CD14-positive monocyte (primary cell): Measurements from ENCODE around the gene PLA2G2A. TPM values are rescaled to one million over a fixed set of nuclear protein-coding genes. Genes with fewer than 3 reads are reported as not detected.

ENCODE experiments used
- DNase-seq, 3 donors: peaks; one replicate each; pipeline ENCODE4 v3.0.0-alpha.2; 2011 to 2022
- H2AFZ ChIP-seq: 2 replicates; pipeline ENCODE4 v1.6.0; 2012; ENCODE audit warnings: mild to moderate bottlenecking, low read depth, low read length, inconsistent platforms; ENCODE audit not compliant: insufficient read depth, poor library complexity, severe bottlenecking
- H3K27ac ChIP-seq, 2 donors: 1 replicate in 1 of 2; 2 replicates in 1 of 2; pipeline ENCODE4 v1.5.1; 2012 to 2013; ENCODE audit warnings: low read length in 2 of 2, control low read depth in 1 of 2, inconsistent platforms in 1 of 2, low read depth in 1 of 2, mild to moderate bottlenecking in 1 of 2
- H3K27me3 ChIP-seq, 2 donors: one replicate each; pipeline versions ENCODE4 v1.6.0 to v1.6.1; 2011 to 2013; ENCODE audit warnings: low read length in 2 of 2; ENCODE audit not compliant: control insufficient read depth in 2 of 2, insufficient read depth in 2 of 2
- H3K36me3 ChIP-seq, 2 donors: replicated peaks in 1 of 2; 1 replicate in 1 of 2; 2 replicates in 1 of 2; pipeline versions ENCODE4 v1.5.1 to v1.6.1; 2012 to 2013; ENCODE audit warnings: low read length in 2 of 2, control low read depth in 1 of 2, inconsistent platforms in 1 of 2, mild to moderate bottlenecking in 1 of 2; ENCODE audit not compliant: insufficient read depth in 2 of 2, control insufficient read depth in 1 of 2
- H3K4me1 ChIP-seq, 2 donors: 1 replicate in 1 of 2; 2 replicates in 1 of 2; pipeline versions ENCODE4 v1.5.1 to v1.6.1; 2012 to 2013; ENCODE audit warnings: low read length in 2 of 2, control low read depth in 1 of 2, inconsistent platforms in 1 of 2, mild to moderate bottlenecking in 1 of 2, moderate library complexity in 1 of 2; ENCODE audit not compliant: insufficient read depth in 2 of 2, control insufficient read depth in 1 of 2
- H3K4me2 ChIP-seq: replicated peaks from 2 replicates; pipeline ENCODE3; 2012; ENCODE audit warnings: low read length, moderate library complexity, mild to moderate bottlenecking; ENCODE audit not compliant: poor library complexity, severe bottlenecking; ENCODE audit errors: extremely low read depth
- H3K4me3 ChIP-seq, 3 experiments: fragments of 200-600 bp in 1 of 3; sonication (generic) in 1 of 3; replicated peaks in 1 of 3; 1 replicate in 2 of 3; 2 replicates in 1 of 3; pipeline ENCODE4 v1.5.1; 2011 to 2013; ENCODE audit warnings: low read length in 3 of 3, mild to moderate bottlenecking in 3 of 3, control low read depth in 2 of 3, low read depth in 2 of 3, inconsistent platforms in 1 of 3, moderate library complexity in 1 of 3
- H3K79me2 ChIP-seq: 2 replicates; pipeline ENCODE4 v1.6.0; 2012; ENCODE audit warnings: mild to moderate bottlenecking, control low read depth, inconsistent platforms, low read length, moderate library complexity; ENCODE audit not compliant: insufficient read depth
- H3K9ac ChIP-seq: 2 replicates; pipeline ENCODE4 v1.6.0; 2017; ENCODE audit warnings: low read length, mild to moderate bottlenecking; ENCODE audit not compliant: insufficient read depth, poor library complexity, severe bottlenecking
- H3K9me3 ChIP-seq, 2 donors: replicated peaks in 1 of 2; 1 replicate in 1 of 2; 2 replicates in 1 of 2; pipeline versions ENCODE4 v1.5.1 to v1.6.1; 2012 to 2013; ENCODE audit warnings: low read length in 2 of 2, control low read depth in 1 of 2; ENCODE audit not compliant: control insufficient read depth in 1 of 2, insufficient read depth in 1 of 2
- H4K20me1 ChIP-seq: 2 replicates; pipeline ENCODE4 v1.6.0; 2012; ENCODE audit warnings: mild to moderate bottlenecking, low read length, control low read depth, moderate library complexity; ENCODE audit not compliant: insufficient read depth
- H3K27ac Mint-ChIP-seq, 7 donors: one replicate each; pipeline ENCODE4 v1.8.0; 2020; ENCODE audit warnings: mild to moderate bottlenecking in 7 of 7, mixed read lengths in 7 of 7, moderate library complexity in 6 of 7, inconsistent platforms in 2 of 7
- H3K27me3 Mint-ChIP-seq, 3 donors: one replicate each; pipeline ENCODE4 v1.8.0; 2021 to 2022; ENCODE audit warnings: low read depth in 3 of 3, mild to moderate bottlenecking in 3 of 3, mixed read lengths in 3 of 3, moderate library complexity in 3 of 3, inconsistent platforms in 1 of 3
- H3K36me3 Mint-ChIP-seq, 2 donors: one replicate each; pipeline ENCODE4 v1.8.0; 2020; ENCODE audit warnings: mixed read lengths in 2 of 2, inconsistent platforms in 1 of 2, mild to moderate bottlenecking in 1 of 2
- H3K4me1 Mint-ChIP-seq: one replicate; pipeline ENCODE4 v1.8.0; 2020; ENCODE audit warnings: mild to moderate bottlenecking, mixed read lengths
- H3K4me3 Mint-ChIP-seq, 2 donors: one replicate each; pipeline ENCODE4 v1.8.0; 2020; ENCODE audit warnings: mild to moderate bottlenecking in 2 of 2, mixed read lengths in 2 of 2, moderate library complexity in 1 of 2
- H3K9me3 Mint-ChIP-seq, 7 donors: one replicate each; pipeline ENCODE4 v1.8.0; 2020 to 2022; ENCODE audit warnings: mixed read lengths in 7 of 7, mild to moderate bottlenecking in 6 of 7, moderate library complexity in 6 of 7, inconsistent platforms in 2 of 7
- CTCF ChIP-seq: fragments of 200-600 bp; IDR thresholded peaks from one replicate; pipeline ENCODE4 v1.8.0; 2022; ENCODE audit warnings: antibody characterized with exemption, mild to moderate bottlenecking
- WGBS: methylation state at CpG from one replicate; pipeline ENCODE4 v1.1.5; 2013; ENCODE audit warnings: missing lambda C conversion rate; ENCODE audit not compliant: insufficient coverage; 5-methylcytosine and 5-hydroxymethylcytosine counted together
- intact Hi-C, 2 donors: fragments of 100-400 bp; cut with micrococcal nuclease; formaldehyde crosslinking; loops; one replicate each; pipeline versions ENCODE4 v1.15.0 to v1.15.1; 2023
- polyA plus RNA-seq, 3 donors: library from polyadenylated mRNA; depleted of rRNA in 1 of 3; unstranded in 2 of 3; stranded (reverse) in 1 of 3; fragments of 300-500 nt in 2 of 3; fragments of >200 nt in 1 of 3; fragmentation: Illumina TruSeq in 2 of 3; gene quantifications; 1 replicate in 2 of 3; 2 replicates in 1 of 3; pipeline ENCODE4 v1.2.3, GENCODE V29; 2012 to 2021

PLA2G2A gene
- polyA plus RNA-seq, 3 donors, result not detected

- Histone ChIP-seq H3K4me2 (no peak overlapping the region), H3K79me2 (no peaks in the 10 kb centered on the region), H2AFZ (no peak overlapping the region), H3K27ac (no peak overlapping the region), H3K9me3 (no peaks in the 10 kb centered on the region), H3K4me3 (no peak overlapping the region), H3K27me3 (no peaks in the 10 kb centered on the region), H3K9ac (no peak overlapping the region), H4K20me1 (no peaks in the 10 kb centered on the region), H3K4me1 (no peaks in the 10 kb centered on the region), H3K36me3 (no peaks in the 10 kb centered on the region)
- Mint-ChIP-seq H3K4me3 (no peak overlapping the region), H3K27ac (peak overlapping the region in 2 of 7 donors; percentile 20 to 56), H3K4me1 (no peaks in the 10 kb centered on the region), H3K27me3 (peaks cover 6 to 17% (median 15%) of the 10 kb centered on the region in 3 donors), H3K9me3 (no peaks in the 10 kb centered on the region), H3K36me3 (no peaks in the 10 kb centered on the region)
- no peak for TF ChIP-seq CTCF
- intact Hi-C loops, result no loop called here
- 82% methylated on average over 5 of the region's 7 CpGs for WGBS
- DNase-seq, result no peak
Measured at GRCh38 chr1:19976317-19977003, 3.0 kb downstream of the PLA2G2A start.

GRCh38 chr1:19975423-19976193 lies 3.8 kb downstream of the PLA2G2A start:
- H3K4me2 ChIP-seq, result no peak overlapping the region
- H3K36me3 ChIP-seq, result no peaks in the 10 kb centered on the region
- intact Hi-C loops, result no loop called here
- H3K9ac ChIP-seq, result no peak overlapping the region
- H4K20me1 ChIP-seq, result no peaks in the 10 kb centered on the region
- no peaks in the 10 kb centered on the region for H3K4me1 Mint-ChIP-seq
- H3K9me3 ChIP-seq, result no peaks in the 10 kb centered on the region
- H3K9me3 Mint-ChIP-seq, result no peaks in the 10 kb centered on the region
- WGBS, result 52% methylated on average over 3 of the region's 6 CpGs
- H3K27ac Mint-ChIP-seq, result no peak overlapping the region
- H3K27me3 ChIP-seq, result no peaks in the 10 kb centered on the region
- no peak overlapping the region for H3K27ac ChIP-seq
- H3K4me3 Mint-ChIP-seq, result no peak overlapping the region
- no peak overlapping the region for H2AFZ ChIP-seq
- no peak for DNase-seq
- TF ChIP-seq CTCF, result no peak
- peaks cover 7 to 18% (median 17%) of the 10 kb centered on the region in 3 donors for H3K27me3 Mint-ChIP-seq
- H3K4me3 ChIP-seq, result no peak overlapping the region
- no peaks in the 10 kb centered on the region for H3K4me1 ChIP-seq
- H3K36me3 Mint-ChIP-seq, result no peaks in the 10 kb centered on the region
- H3K79me2 ChIP-seq, result no peaks in the 10 kb centered on the region
